Islet of Langerhans (tissue), 1 donor: Measurements from ENCODE around the gene PPP1R1B.

ENCODE experiments used
- FAIRE-seq: peaks from one replicate; lab custom pipeline; 2011; peaks lifted over from hg19 to GRCh38; lab: Jason Lieb, UNC

Gene PPP1R1B

DNA sequence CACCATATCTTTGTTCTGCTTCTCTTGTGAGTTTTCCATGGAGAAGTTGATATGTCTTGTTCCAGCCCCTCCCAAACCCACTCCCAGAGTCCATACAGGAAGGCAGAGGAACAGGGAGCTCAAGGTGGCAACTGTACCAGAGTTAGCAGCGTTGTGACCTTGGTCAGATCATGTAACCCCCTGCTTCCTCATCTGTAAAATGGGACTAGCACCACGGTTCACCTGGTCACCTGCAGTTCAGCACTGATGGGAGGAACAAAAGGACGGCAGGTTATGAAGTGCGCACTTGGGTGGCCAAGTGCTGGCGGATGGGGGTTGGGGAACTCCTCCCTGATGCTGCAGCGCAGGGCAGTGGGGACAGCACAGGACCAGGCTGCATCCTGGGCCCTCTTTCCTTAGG, 11.3 kb upstream of the PPP1R1B start:
- FAIRE-seq = no peak

DNA sequence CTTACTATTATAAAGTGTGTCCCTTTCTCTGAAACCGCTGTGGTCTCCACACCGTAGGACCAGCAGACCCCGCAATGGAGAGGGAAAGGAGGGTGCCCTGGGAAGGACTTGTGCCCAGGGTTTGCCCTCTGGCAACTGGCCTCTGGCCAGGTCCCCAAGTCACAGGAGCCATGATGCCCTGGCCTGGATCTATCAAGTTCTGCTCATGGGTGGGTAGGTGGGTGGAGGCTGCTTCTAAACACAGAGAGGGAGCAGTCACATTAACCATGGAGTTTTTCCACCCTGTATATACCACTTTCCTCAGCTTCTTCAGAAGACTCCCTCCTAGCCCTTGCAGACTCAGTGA, 9.7 kb upstream of the PPP1R1B start:
- FAIRE-seq = no peak

GRCh38 chr17:39617446-39618245, 9.1 kb upstream of the PPP1R1B start:
- FAIRE-seq = no peak

DNA sequence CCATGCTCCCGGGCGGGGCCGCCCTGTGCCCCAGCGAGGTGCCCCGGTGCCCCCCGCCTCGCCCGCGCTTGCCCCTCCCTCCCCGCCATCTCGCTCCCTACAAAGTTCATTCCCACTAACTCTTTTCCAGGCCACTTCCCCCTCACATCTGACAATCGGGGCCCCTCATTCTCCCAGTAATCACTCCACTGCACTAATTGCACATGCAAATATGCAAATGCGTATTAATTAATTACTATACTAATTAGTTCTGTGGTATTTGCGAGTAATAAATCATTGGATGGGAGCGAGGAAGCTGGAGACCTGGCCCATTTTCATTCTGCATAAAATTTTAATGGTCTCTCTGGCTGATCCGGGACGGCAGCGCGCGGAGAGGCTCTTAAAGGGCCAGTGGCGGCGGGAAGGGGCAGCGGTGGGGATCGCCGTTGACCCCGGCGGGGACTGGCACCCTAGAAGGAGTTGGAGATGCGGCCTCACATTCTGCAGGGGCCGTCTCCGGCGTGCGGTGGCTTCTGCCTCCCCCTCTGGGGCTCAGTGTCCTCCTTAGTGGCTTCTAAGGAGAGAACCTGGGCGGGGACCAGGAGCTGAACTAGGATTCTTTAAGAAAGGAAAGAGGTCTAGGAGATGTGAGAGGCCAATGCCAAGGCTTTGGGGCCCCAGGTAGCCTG, 8.4 kb upstream of the PPP1R1B start:
- FAIRE-seq = no peak

- FAIRE-seq = no peak
Observed at GRCh38 chr17:39618956-39619785, 7.6 kb upstream of the PPP1R1B start.

DNA sequence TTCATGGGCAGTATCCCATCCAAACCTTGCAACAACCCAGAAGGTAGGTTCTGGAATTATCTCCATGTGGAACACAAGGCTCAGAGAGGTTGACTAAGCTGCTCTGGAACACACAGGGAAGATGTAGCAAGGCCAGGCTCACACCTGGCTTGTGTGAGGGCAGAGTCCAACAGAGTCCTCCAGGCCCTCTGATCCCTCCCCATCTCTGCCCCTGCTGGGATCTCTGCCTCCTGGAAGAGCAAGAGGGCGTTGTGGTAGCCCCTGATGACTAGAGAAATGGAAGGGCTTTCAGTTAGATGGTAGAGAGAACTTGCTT, 7.0 kb upstream of the PPP1R1B start:
- FAIRE-seq = no peak

- no peak for FAIRE-seq
Observed at GRCh38 chr17:39621523-39622379, 5.0 kb upstream of the PPP1R1B start.

DNA sequence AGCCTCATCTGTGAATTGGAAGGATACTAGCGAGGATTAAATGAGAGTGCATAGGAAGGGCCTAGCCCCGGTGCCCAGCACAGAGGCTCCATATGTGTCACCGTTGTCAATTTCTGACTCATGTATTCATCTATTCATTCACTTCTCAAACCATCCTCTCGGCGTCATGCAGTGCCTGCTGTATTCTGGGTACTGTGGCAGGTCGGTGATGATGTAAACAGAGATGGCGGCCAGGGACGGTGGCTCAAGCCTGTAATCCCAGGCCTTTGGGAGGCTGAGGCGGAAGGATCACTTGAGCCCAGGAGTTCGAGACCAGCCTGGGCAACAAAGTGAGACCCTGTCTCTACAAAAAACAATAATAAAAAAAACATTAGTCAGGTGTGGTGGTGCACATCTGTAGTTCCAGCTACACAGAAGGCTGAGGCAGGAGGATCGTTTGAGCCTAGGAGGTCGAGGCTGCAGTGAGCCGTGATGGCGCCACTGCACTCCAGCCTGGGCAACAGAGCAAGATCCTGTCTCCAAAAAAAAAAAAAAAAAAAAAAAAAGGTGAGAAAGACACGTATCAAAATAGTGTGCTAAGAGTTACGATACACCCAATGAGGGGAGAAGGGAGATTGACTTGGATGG, 4.3 kb upstream of the PPP1R1B start:
- FAIRE-seq = no peak

DNA sequence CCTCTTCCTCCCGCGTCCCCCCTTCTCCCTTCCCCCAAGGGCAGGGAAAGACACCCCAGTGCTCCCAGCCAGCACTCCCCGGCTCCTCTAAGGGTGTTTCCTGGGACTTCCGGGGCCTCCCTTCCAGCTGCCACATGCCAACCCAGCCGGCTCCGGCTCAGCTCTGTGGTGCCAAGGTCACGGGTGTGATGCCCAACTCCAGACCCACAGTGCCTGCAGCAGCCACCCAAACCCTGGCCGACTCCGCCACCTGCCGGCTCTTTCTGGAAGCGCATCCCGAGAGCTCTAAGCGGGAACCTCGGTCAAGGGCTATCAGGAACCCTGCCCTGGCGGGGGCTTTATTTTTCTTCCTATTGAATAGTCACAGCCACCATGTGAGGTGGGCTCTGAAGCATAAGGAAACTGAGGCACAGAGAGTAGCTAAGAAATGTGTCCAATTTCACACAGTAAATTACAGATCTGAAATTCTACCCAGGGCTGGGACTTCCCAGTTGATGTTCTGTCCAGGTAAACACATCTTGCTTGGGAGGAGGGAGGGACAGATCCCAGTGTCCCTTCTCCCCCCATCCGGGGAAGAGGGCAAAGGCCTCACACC, 3.3 kb upstream of the PPP1R1B start:
- FAIRE-seq = no peak

GRCh38 chr17:39624313-39624712, 2.4 kb upstream of the PPP1R1B start:
- FAIRE-seq = no peak

DNA sequence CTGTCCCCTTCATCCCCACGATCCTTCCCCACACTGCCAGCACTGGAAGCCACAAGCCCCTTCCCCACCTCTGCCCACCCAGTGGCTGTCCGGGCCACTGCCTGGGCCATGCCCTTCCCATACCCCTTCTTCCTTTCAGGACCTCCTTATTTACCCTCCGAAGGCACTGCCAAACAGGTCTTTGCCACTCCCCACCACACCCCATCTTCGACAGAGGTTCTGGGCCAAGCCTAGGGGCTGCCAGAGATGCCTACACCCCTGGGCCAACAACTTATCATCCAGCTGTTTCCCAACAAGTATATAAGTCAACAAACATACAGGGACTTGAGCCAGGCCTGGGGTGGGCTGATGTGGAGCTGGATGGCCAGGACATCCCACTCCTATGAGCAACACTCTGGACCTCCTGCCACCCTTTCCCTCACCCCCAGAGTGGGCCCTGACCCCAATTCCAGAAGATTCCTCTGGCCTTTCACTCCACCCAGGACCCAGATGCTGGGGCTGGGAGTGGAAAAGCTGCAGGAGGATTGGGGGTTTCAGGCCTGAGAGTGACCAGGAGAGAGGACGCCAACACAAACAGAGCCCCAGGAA, 1.5 kb upstream of the PPP1R1B start:
- no peak for FAIRE-seq

GRCh38 chr17:39627047-39627711, 427 bp downstream of the PPP1R1B start:
- no peak for FAIRE-seq

DNA sequence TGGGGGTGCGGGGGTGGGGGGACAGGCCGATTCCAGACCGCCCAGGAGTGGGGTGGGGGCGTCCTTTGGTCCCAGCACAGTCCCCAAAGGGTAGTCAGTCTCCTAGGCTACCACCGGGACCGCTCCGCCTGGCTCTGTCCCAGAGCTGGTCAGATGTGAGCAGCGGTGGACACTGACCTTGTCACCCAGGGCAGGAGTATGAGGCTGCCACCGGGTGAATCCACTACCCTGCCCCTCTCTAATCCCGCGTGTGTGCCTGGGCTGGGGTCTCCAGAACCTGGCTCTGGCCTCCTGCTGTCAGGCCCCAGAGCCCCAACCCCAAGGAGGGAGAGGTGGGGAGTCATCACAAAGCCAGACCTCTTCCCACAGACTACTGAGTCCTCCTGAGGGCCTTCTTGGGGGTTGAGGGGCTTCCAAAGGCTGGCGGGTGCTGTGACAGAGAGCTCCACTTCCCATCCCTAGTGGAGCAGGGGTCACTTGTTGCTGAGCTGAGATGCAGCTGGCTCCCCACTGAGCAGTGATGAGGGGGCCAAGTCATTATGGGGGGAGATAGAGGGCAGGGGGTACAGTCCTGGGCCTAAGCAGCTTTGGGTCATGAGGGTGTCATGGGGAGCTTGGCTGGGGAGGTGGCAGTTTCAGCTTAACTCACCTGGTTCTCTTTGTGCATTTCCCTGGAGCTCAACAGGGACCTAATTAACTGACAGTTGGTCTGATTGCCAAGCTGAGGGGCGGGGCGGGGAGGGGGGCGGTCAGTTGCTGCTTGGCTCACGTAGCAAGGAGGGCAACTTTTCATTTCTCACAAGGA, 1.2 kb downstream of the PPP1R1B start:
- FAIRE-seq = no peak

- FAIRE-seq = no peak
Observed at GRCh38 chr17:39628655-39629493, 2.1 kb downstream of the PPP1R1B start.

DNA sequence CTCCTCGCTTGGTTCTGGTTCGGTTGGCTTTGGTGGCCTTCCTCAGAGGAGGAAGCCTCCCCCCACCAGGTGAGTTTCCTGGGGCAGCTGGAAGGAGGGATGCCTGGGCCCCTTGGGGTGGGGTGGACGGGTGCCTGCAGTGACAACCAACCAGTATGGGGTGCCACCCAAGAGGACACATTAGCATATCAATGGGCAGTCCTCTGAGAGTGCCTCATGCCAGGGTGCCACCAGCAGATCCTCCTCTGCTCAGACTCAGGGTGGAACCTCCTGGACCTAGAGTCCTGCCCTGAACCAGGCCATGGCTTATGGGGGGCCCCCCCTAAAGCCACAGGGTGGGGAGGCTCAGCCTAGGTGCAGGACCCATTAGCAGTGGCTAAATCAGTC, 2.7 kb downstream of the PPP1R1B start:
- no peak for FAIRE-seq

DNA sequence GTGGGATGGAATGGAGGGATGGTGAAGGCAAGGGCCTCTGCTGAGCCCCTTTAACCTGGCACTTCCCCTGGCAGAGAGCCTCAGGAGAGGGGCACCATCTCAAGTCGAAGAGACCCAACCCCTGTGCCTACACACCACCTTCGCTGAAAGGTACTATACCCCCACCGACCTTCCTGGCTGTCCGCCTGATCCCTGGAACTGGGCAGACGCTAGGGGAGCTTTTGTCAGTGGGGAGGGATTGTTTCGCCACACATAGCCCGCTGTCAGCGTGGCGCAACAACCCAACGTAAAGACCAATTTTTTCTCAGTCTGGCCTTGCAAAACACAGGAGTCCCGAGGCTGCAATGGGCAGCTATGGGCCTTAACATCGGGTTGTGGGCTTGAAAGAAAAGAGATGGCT, 3.1 kb downstream of the PPP1R1B start:
- FAIRE-seq = no peak

DNA sequence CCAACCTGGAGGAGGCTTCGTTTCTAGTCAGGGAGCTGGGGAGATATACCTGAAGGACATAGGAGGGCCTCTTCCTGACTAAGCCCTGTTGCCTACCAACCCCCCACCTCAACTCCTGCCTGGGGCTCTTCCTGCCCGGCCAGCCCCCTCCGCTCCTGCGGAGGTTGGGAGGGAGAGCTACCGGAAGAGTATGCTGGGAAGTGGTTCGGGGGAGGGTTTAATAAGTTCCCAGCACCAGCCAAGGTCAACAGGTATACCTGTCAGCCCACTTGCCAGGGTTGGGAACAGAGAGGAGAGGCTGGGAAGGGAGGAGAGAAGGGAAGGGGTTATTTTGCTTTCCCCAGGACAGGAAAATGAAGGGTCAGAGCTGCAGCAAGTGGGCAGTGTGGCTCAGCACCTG, 4.7 kb downstream of the PPP1R1B start:
- no peak for FAIRE-seq

DNA sequence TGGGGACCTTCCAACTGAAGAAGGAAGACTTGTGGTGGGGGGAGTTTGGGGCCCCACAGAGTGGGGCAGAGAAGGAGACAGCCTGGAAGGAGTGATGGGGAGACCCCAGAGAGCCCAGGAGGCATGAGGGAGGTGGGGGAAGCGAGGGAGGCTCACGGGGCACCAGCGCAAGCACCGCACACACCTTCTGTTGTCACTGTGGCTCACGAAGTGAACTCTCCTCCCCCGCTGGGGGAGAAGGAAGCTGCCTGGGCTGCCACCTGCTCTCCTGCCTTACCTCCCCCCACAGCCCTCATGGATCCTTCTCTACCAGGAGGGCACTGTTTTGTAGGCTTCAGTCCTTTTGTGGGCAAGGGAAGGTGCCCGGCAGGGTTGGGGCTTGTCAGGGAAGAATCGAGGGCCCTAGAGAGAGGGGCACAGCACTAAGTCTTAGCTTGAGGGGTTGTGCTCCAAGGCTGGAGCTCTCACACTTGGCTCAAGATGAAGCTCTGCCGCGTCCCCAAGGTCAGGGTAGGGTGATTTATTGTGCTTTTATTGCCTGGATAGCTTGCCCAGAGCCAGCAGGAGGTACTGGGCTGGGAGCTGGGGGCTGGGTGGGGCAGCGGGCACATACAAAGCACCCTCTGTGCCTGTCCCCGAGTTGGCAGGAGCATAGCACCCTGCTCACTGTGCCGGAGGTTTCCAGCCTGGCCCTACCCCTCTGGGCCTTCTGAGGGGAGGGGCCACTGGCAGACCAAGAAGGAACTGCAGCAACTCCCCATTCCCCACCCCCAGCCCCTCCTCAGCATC, 5.6 kb downstream of the PPP1R1B start:
- no peak for FAIRE-seq
